ENCODE results near the gene BATF3. TPM values are rescaled to one million over a fixed set of nuclear protein-coding genes. Genes with fewer than 3 reads are reported as not detected.
A peak's percentile ranks its signal among the peaks of the same experiment; 100 is the strongest.

BATF3 gene
- polyA plus RNA-seq, 4 donors, result 0.93 to 2.3 (median 1.5) TPM

DNA sequence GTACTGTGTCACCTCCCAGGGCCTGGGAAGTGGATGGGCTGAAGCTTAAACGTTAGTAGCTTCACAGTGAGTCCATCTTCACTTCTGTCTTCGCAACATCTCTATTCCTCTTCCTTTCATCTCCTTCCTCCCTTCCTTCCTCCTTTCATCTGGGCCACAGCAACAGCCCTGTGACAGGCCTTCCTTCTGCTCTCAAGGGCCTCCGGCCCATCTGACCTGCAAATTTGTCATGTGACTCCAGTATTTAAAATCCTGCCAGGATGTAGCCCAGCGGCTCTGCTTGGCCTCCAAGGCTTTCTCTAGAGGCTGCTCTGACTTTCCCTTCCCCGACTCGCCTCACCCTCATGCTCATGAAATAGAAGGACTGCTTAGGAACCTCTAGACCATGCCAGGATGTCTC lies 10.9 kb upstream of the BATF3 start:
- no peak for DNase-seq (ENCODE audit: low read depth in 4 of 4, low spot score in 2 of 4)

DNA sequence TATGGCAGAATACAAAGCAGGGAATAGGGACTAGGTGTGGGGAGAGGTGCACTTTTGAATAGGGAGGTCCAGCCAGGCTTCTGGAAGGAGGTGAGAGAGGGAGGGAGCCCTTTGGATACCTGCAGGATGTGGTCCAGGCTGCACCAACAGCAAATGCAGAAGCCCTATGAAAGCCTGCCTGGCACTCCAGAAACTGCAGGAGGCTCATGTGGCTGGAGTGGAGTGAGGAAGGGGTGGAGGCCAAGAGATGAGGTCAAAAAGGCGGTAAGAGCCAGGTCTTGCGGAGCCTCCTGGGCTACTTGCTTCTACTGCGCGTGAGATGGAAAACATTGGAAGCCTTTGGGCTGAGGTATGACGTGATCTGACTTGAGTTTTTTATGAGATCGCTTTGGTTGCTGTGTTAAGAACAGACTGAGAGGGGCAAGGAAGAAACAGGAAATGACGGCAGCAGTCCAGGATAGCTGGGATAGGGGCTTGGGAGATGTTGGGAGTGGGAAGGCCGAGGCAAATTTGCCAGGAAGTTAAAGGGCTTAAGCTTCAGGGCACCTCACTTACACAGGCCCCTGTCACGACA lies 4.4 kb upstream of the BATF3 start:
- no peak for DNase-seq (ENCODE audit: low read depth in 4 of 4, low spot score in 2 of 4)

DNA sequence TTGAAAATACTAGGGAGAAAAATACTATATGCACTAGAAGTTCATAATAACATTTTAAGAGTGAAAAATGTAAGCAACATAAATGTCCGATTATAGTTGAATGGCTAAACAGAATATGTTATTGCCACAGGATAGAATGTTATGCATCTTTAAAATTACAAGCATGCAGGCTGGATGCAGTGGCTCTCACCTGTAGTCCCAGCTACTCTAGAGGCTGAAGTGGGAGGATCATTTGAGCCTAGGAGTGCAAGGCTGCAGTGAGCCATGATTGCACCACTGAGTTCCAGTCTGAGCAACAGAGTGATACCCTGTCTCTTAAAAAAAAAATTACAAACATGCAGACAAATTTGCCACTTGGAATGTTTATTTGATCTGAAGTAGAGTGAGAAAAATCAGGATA lies 3.0 kb upstream of the BATF3 start:
- no peak for DNase-seq (ENCODE audit: low read depth in 4 of 4, low spot score in 2 of 4)

DNA sequence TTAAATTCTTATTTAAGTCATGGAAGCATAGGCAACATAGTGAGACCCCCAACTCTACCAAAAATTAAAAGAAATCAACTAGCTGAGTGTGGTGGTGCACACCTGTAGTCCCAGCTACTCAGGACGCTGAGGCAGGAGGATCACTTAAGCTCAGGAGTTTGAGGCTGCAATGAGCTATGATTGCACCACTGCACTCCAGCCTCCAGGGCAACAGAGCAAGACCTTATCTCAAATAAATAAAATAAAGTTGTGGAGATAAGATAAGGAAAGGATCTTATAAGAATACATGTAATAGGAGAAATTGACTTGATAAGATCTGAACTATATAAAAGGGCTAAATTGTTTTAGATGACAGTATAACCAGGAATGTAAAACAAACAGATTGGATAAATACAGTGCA lies 2.3 kb upstream of the BATF3 start:
- DNase-seq (ENCODE audit: low read depth in 4 of 4, low spot score in 2 of 4), result no peak

DNA sequence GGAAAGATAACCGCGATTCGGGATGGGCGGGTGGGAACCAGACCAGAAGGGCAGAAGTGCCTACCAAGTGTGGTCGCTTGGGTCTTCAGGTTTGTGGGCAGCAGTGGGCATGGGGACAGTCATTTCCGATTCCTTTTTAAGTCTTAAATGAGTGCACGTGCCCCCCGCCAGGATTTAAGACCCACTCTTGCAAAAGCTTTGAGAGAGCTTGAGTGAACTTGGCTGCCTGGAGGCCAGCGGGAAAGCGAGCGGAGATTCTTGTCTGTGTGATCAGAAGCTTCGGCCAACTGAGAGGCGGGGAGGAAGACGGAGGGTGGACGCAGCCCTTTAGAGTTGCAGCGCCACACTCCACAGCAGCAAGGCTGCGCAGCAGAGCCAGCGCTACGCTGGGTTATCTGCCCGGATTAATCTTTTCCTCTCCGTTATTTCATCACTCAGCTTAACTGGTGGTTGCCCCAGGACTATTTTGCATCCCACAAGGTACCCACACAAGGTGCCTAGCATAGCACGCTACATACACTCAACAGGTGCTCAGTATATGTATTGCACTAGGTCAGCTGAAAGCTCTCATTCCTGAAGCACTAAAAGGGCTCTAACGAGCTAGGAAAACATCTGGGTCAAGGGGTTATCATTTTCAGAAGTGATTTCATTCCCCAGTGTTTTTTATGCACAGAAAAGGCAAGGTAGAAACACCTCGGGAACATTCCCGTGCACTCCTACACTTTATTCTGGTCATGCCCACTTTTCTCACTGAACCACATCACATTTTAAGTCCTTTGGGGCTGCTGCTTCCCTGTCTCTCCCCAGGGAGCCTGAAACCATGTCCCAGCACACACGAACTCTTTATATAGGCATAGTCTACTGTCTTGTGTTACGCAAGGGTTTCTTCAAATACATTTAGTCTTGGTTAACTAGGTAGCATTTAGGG lies 1.5 kb upstream of the BATF3 start:
- DNase-seq (ENCODE audit: low read depth in 4 of 4, low spot score in 2 of 4), result peak in 2 of 4 donors; percentile 21 to 37

DNA sequence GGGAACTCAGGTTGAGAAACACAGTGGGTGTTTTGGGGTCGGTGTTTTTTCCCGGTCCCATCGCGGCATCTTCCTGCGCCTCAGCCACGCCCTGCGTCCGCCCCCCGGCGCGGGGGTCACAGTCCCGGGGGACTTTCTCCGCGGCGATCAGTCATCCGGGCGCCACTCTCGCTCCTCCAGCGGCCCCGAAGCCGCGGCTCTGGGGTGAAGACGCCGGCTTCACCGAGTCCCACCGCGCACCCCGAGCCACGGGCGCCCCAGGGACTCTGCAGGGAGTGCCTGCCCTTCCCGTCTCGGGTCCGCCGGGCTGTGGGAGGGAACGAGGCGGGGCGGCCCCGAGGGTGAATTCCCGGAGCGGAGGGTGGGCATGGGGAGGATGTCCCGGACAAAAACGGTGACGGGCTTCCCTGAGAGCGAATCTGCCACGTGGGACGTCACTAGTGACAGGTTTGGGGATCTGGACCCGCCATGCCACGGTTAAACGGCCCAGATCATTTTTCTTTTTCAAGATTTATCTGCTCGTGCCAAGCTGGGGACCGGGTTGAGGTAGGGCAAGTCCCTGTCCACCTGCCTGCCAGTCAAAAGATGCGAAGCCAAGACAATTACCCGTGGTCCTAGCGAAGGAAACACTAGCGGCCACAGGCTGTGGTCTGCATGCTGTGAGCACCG lies 717 bp upstream of the BATF3 start:
- DNase-seq (ENCODE audit: low read depth in 4 of 4, low spot score in 2 of 4), result peak in 2 of 4 donors; percentile 1 to 9

DNA sequence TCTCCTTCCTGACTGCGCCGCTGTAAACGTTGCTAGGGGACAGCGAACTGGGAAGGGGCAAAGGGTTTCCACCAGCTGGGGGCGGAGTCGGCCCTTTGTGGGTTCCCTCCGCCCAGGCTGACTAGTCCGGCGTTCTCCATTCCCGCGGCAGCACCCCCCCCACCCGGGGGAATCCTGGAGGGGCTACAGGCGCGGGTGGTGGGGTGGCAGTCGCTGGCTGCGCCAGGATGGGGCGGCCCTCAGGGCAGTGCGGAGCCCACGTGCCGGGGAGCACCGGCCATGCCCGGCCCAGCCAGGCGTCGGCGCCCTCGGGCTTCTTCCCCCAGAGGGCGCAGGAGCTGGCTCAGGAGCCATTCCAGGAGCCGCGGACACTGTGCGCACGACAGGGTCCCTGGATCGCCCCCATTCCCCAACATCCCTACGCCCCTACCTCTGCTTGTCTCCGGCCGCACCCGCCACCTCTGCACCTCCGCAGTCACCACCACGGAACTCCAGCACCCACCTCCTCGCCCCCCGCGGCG lies 476 bp downstream of the BATF3 start:
- peak in 2 of 4 donors; percentile 8 to 21 for DNase-seq (ENCODE audit: low read depth in 4 of 4, low spot score in 2 of 4)

DNA sequence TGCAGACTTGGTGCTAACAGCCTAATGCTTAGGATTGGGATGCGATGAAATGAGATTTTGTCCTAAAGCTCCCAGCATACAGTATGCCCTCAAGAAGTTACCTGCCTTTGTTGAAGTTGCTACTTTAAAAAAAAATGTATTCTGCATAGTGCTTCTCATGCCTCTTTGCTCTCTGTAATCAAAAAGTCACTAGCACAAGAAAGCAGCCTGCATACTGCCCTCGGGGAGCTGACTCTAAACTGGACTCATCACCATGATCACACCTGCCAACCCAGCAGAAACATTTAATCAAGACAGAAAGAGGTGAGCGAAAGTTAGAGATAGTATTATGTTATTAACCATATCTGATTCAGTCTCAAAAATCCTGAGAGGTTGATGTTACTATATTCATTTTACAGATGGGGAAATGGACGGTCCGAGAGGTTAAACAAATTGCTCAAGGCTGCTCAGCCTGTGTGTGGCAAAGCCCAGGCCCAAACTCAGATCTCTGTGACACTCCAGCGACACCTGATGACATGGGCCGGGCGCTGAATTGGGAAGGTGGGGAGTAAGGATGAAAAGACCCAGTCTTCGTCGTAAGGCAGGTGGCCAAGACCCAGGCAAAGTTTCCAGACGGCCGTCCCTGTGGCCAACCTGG lies 1.1 kb downstream of the BATF3 start:
- DNase-seq (ENCODE audit: low read depth in 4 of 4, low spot score in 2 of 4), result no peak

DNA sequence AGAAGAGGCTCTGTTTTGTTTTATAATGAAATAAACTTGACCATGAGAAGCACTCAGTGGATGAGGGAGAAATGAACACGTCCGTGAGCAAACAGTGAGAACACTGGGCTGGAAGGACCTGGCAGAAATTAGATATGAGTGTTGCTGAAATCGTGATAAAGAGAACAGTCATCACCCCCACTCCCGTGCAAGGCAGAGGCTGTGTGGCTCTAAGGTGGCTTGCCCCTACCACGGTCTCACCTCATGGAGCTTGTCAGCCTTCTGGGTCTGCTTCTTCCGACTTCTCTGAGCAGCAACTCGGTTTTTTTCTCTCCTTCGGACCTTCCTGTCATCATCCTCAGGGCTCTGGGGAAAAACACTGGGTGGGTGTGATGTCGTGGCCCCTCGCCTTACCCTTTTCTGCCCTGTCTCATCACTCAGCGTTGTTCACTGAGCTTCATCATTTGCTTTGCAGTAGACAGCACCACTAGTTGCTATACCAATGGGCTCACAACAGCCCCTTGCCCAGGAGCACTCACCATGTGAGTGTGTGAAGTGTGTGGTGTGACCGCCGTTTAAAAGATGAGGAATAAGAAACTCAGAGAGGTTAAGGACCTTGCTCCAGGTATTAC lies 2.8 kb downstream of the BATF3 start:
- DNase-seq (ENCODE audit: low read depth in 4 of 4, low spot score in 2 of 4), result no peak

DNA sequence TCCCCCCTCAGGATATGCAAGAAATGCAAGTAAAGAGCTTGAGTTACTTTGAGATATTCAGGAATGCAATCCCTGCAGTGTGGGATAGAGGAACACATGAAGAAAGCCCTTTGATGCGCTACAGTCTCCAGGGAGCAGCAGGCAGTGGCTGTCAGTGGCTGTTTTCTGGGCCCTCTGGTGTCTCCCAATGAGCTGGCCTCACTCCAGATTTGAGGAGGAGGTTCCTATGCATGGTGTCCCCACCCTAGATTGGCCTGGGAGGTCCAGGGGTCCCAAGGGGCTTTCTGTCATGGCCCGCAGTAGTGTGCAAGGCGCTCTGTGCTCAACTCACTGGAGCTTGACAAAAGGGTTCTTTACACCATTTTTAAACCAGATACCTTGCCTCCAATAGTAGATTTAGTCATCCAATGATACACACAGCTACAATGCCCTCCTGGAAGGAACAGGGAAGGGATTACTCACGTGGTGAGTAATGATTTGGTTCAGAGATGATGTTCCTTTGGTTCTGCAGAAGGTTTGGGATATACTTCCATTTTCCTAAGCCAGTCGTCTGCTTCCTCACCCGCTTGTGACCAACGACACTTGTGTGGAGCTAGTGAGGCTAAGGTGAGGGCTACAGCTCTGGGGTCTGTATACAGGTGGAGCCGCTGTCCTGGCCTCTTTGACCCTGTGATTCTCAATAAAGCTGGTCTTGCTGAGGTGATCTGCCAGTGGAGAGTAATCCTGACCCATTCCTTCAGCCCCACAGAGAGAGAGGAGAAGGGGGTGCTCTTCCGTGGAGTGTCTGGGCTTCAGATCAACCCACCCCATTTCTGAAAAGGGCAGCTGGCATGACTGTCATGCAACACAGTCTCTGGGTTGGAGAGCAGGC lies 6.6 kb downstream of the BATF3 start:
- DNase-seq (ENCODE audit: low read depth in 4 of 4, low spot score in 2 of 4), result no peak

DNA sequence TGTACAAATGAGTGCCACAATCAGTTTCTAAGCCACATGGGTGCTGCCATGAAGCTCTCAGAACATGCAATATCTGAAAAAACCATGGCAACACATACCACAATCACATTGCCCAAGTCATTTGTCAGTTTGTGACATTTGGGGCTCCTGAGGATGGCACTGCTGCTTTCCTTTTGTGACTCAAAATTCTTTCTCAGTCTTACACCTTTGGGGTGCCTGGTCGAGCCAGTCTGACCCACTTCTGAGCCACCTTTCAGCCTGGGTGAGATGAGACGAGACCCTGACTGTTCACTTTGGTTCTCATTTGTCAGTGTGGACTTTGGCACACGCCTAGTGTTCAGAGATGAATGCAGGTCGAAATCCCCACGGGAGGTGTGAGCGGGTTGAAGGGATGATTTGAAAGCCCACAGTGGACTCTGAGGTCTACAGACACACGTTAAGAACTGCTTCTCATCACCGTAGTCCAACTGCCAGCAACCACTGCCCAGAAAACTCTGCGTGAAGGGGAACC lies 8.0 kb downstream of the BATF3 start:
- no peak for DNase-seq (ENCODE audit: low read depth in 4 of 4, low spot score in 2 of 4)

DNA sequence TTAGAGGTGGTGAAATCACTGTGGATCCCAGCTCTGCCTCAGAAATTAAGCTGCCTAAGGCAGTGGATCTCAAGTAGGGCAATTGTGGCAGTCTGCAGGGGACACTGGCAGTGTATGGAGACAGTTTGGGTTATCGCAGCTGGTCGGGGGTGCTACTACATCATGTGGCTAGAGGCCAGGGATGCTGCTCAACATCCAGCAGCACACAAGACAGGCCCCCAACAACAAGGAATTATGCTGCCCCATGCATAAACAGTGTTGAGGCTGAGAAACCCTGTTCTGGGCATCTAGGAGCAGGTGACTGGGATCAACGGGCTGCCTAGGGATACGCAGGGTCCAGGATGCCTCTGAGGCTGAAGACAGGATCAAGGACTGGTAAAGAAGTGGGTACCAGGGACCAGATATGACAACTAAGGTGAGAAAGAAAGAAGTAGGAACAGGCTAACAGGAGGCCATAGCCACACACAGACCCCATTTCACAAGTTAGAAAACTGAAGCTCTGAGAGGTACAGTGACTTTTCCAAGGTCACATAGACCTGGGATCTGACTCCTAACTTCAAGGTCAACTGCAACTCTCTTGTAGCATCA lies 8.7 kb downstream of the BATF3 start:
- DNase-seq (ENCODE audit: low read depth in 4 of 4, low spot score in 2 of 4), result no peak

DNA sequence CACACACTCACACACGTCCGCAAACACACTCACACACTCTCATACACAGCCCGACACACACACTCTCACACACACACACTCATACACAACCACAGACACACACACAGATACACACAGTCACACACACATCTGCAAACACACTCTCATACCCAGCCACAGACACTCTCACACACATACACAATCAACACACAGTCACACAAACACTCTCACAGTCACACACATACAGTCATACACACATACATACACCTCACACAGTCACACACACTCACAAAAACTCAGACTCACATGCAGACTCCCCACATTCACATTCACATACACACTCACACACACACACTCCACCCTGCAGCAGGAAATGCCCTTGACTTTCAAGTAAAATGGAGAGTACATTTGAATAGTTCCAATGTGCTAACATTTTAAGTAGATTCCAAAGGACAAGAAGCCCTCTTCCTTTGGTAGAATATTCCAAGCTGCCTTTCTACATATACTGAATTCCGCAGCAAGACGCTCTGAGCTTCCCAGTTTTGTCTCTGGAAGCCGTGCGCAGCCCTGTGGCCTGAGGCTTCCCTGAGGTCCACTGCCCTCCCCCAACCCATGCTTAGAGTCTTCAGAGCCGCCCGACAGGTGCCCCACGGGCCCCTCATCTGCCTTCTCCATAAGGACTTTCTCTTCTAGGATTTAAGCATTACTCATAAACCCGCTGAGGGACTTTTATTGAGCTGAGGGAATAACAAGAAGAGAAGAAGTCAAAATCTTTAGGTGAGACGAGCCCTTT lies 9.7 kb downstream of the BATF3 start:
- no peak for DNase-seq (ENCODE audit: low read depth in 4 of 4, low spot score in 2 of 4)

DNA sequence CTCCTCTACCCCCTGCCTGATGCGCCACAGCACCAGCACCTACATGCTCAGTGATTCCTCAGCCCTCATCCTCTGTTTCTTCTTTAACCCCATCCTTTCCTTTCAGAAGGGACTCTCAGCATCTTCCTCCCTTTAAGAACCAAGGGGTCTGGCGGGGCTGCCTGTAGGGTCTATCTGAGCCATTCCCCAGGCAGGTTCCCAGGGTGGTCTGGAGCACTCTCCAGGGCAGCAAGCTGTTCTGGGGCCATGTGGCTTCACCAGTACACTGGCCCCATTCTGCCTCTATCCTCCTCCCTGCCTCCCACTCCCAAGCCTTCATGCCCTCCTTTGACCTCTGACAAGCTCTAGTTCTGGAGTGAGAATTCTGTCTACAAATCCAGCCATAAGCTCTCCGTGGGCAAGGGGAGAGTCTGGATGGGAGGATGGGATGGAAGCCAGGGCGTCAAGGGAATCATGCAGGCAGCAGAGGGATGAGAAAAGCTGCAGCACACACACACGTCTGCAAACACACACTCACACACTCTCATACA lies 10.4 kb downstream of the BATF3 start:
- DNase-seq (ENCODE audit: low read depth in 4 of 4, low spot score in 2 of 4), result no peak

DNA sequence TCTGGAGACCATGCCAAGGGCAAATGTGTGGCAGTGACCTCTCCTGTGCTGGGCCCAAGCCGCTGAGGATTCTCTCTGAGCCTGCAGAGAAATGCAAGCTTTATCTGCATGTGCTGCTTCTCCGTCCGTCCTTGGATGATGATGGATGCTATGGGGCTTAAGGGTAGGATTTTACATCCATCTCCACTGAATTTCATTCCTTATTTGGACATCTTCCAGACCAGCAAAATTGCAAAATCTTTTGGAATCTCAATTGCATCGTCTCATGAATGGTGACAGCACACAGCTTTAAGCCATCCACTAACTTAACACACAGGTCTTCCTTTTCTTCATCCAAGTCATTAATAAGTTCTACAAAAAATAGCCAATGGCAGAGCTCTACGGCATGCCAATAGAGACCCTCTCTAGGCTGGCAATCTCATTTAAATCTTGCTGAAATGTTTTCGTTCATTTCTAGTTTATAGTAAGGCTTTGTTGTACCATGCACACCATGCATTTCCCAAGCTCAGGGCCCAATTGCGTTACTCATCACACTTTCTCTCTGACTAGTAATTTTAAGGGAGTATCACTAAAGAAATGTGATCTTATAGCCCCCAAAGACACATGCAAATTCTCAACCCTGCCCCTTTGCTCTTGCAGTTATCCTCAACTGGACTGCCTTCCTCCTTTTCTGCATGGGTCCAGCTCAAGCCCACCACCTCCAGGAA lies 11.1 kb downstream of the BATF3 start:
- DNase-seq (ENCODE audit: low read depth in 4 of 4, low spot score in 2 of 4), result no peak

DNA sequence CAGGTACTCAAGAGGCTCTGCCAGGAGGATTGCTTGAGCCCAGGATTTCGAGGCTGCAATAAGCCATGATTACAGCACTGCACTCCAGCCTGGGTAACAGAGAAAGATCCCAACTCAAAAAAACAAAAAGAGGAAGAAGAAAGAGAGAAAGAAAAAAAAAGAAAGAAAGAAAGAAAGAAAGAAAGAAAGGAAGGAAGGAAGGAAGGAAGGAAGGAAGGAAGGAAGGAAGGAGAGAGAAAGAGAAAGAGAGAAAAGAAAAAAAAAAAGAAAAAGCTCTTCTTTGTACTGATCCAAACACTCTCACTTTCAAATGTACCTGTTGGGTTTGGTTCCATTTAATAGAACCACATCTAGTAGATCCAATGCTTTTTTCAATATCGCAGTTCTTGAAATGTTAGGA lies 11.8 kb downstream of the BATF3 start:
- no peak for DNase-seq (ENCODE audit: low read depth in 4 of 4, low spot score in 2 of 4)

DNA sequence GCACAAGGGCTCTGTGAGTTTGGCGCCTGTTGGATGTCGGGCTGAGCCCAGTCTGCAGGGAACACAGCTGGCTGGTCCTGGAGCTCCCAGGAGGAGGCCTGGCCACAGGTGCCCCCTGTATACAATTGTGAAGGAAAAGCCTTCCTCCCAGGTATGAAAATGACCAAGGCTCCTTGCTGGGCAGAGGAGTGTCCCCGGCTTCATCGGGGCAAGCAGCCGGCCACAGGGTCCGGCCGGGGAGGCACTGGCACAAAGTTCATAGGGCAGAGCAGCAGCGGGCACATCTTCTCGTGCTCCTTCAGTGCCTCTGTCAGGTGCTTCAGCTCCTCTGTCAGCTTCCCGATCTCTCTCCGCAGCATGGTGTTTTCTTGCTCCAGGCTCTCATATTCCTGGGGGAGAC lies 13.0 kb downstream of the BATF3 start:
- no peak for DNase-seq (ENCODE audit: low read depth in 4 of 4, low spot score in 2 of 4)
